T-helper 2 cell treated with Interferon-gamma antibody and Interleukin-4, amounts not matched to agents 5 μg/mL and 100 μg/mL, for 36 hours (primary cell): ENCODE results near the gene LAMC3.

ENCODE experiments used
- DNase-seq: peaks from one replicate; pipeline ENCODE4 v3.0.0; 2021; ENCODE audit warnings: low spot score
- H3K27ac Mint-ChIP-seq: one replicate; pipeline ENCODE4 v1.8.0; 2021; ENCODE audit warnings: mild to moderate bottlenecking, mixed read lengths
- H3K27me3 Mint-ChIP-seq: one replicate; pipeline ENCODE4 v1.8.0; 2021; ENCODE audit warnings: low read depth, mixed read lengths
- H3K36me3 Mint-ChIP-seq: one replicate; pipeline ENCODE4 v1.8.0; 2021; ENCODE audit warnings: low read depth, mixed read lengths
- H3K4me1 Mint-ChIP-seq: one replicate; pipeline ENCODE4 v1.8.0; 2021; ENCODE audit warnings: low read depth, mixed read lengths
- H3K4me3 Mint-ChIP-seq: one replicate; pipeline ENCODE4 v1.8.0; 2022; ENCODE audit warnings: mild to moderate bottlenecking, moderate library complexity, mixed read lengths
- H3K9me3 Mint-ChIP-seq: one replicate; pipeline ENCODE4 v1.8.0; 2021; ENCODE audit warnings: mixed read lengths

Gene LAMC3

GRCh38 chr9:130984521-130984920 lies 24.5 kb upstream of the LAMC3 start:
- Mint-ChIP-seq H3K4me1 (no peaks in the 10 kb centered on the region), H3K36me3 (no peaks in the 10 kb centered on the region), H3K4me3 (no peak overlapping the region), H3K9me3 (no peaks in the 10 kb centered on the region), H3K27me3 (no peaks in the 10 kb centered on the region), H3K27ac (no peak overlapping the region)
- DNase-seq: no peak

GRCh38 chr9:130985029-130985428 lies 23.9 kb upstream of the LAMC3 start:
- H3K27me3 Mint-ChIP-seq: no peaks in the 10 kb centered on the region
- H3K4me1 Mint-ChIP-seq: no peaks in the 10 kb centered on the region
- no peaks in the 10 kb centered on the region for H3K9me3 Mint-ChIP-seq
- no peaks in the 10 kb centered on the region for H3K36me3 Mint-ChIP-seq
- DNase-seq: no peak
- H3K4me3 Mint-ChIP-seq: no peak overlapping the region
- no peak overlapping the region for H3K27ac Mint-ChIP-seq

- Mint-ChIP-seq H3K36me3 (no peaks in the 10 kb centered on the region), H3K27ac (no peak overlapping the region), H3K4me3 (no peak overlapping the region), H3K4me1 (no peaks in the 10 kb centered on the region), H3K27me3 (no peaks in the 10 kb centered on the region), H3K9me3 (no peaks in the 10 kb centered on the region)
- DNase-seq: no peak
Observed at GRCh38 chr9:130985606-130986162, 23.3 kb upstream of the LAMC3 start.

GRCh38 chr9:130986356-130986965 lies 22.5 kb upstream of the LAMC3 start:
- H3K4me3 Mint-ChIP-seq: no peak overlapping the region
- H3K36me3 Mint-ChIP-seq: no peaks in the 10 kb centered on the region
- H3K4me1 Mint-ChIP-seq: no peaks in the 10 kb centered on the region
- H3K27ac Mint-ChIP-seq: no peak overlapping the region
- no peak for DNase-seq
- H3K27me3 Mint-ChIP-seq: no peaks in the 10 kb centered on the region
- no peaks in the 10 kb centered on the region for H3K9me3 Mint-ChIP-seq

GRCh38 chr9:130987054-130987453 lies 21.9 kb upstream of the LAMC3 start:
- Mint-ChIP-seq H3K27me3 (no peaks in the 10 kb centered on the region), H3K36me3 (no peaks in the 10 kb centered on the region), H3K9me3 (no peaks in the 10 kb centered on the region), H3K27ac (no peak overlapping the region), H3K4me1 (no peaks in the 10 kb centered on the region), H3K4me3 (no peak overlapping the region)
- DNase-seq: no peak

GRCh38 chr9:130987738-130988399 lies 21.1 kb upstream of the LAMC3 start:
- Mint-ChIP-seq H3K27me3 (no peaks in the 10 kb centered on the region), H3K4me3 (no peak overlapping the region), H3K4me1 (no peaks in the 10 kb centered on the region), H3K27ac (no peak overlapping the region), H3K36me3 (no peaks in the 10 kb centered on the region), H3K9me3 (no peaks in the 10 kb centered on the region)
- no peak for DNase-seq

- H3K9me3 Mint-ChIP-seq: no peaks in the 10 kb centered on the region
- no peak overlapping the region for H3K4me3 Mint-ChIP-seq
- no peak overlapping the region for H3K27ac Mint-ChIP-seq
- no peaks in the 10 kb centered on the region for H3K27me3 Mint-ChIP-seq
- DNase-seq: no peak
- H3K36me3 Mint-ChIP-seq: no peaks in the 10 kb centered on the region
- H3K4me1 Mint-ChIP-seq: no peaks in the 10 kb centered on the region
Observed at GRCh38 chr9:130988400-130988747, 20.6 kb upstream of the LAMC3 start.

- no peak overlapping the region for H3K27ac Mint-ChIP-seq
- H3K36me3 Mint-ChIP-seq: no peaks in the 10 kb centered on the region
- no peaks in the 10 kb centered on the region for H3K27me3 Mint-ChIP-seq
- H3K9me3 Mint-ChIP-seq: no peaks in the 10 kb centered on the region
- H3K4me1 Mint-ChIP-seq: no peaks in the 10 kb centered on the region
- no peak for DNase-seq
- H3K4me3 Mint-ChIP-seq: no peak overlapping the region
Observed at GRCh38 chr9:130988905-130989304, 20.1 kb upstream of the LAMC3 start.

- H3K9me3 Mint-ChIP-seq: no peaks in the 10 kb centered on the region
- DNase-seq: no peak
- no peak overlapping the region for H3K27ac Mint-ChIP-seq
- no peaks in the 10 kb centered on the region for H3K4me1 Mint-ChIP-seq
- H3K4me3 Mint-ChIP-seq: no peak overlapping the region
- H3K36me3 Mint-ChIP-seq: no peaks in the 10 kb centered on the region
- H3K27me3 Mint-ChIP-seq: no peaks in the 10 kb centered on the region
Observed at GRCh38 chr9:130989391-130989790, 19.6 kb upstream of the LAMC3 start.

DNA sequence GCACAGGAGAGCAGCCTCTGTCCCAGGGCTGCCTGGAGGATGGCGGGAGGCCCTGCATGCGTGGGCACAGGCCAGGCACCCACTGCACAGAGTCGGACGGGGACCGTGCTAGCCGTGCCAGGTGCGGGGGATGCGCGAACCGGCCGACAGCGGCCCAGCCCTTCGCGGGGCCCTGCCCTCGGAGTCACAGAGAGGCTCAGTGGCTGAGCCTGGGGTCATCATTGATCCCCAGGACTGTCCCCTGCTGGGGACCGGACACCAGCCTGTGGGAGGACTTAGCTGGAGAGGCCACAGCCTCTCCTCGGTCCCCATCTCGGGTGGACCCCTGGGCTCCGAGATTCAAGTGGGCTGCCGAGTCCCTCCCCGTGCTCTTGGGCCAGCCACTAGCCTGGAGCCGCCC lies 19.1 kb upstream of the LAMC3 start:
- DNase-seq: no peak
- H3K27me3 Mint-ChIP-seq: no peaks in the 10 kb centered on the region
- no peaks in the 10 kb centered on the region for H3K9me3 Mint-ChIP-seq
- no peaks in the 10 kb centered on the region for H3K36me3 Mint-ChIP-seq
- H3K4me1 Mint-ChIP-seq: no peaks in the 10 kb centered on the region
- no peak overlapping the region for H3K4me3 Mint-ChIP-seq
- H3K27ac Mint-ChIP-seq: no peak overlapping the region

- H3K4me1 Mint-ChIP-seq: no peaks in the 10 kb centered on the region
- no peaks in the 10 kb centered on the region for H3K27me3 Mint-ChIP-seq
- H3K4me3 Mint-ChIP-seq: no peak overlapping the region
- H3K9me3 Mint-ChIP-seq: no peaks in the 10 kb centered on the region
- H3K27ac Mint-ChIP-seq: no peak overlapping the region
- H3K36me3 Mint-ChIP-seq: no peaks in the 10 kb centered on the region
- DNase-seq: no peak
Observed at GRCh38 chr9:130990306-130990977, 18.5 kb upstream of the LAMC3 start.

DNA sequence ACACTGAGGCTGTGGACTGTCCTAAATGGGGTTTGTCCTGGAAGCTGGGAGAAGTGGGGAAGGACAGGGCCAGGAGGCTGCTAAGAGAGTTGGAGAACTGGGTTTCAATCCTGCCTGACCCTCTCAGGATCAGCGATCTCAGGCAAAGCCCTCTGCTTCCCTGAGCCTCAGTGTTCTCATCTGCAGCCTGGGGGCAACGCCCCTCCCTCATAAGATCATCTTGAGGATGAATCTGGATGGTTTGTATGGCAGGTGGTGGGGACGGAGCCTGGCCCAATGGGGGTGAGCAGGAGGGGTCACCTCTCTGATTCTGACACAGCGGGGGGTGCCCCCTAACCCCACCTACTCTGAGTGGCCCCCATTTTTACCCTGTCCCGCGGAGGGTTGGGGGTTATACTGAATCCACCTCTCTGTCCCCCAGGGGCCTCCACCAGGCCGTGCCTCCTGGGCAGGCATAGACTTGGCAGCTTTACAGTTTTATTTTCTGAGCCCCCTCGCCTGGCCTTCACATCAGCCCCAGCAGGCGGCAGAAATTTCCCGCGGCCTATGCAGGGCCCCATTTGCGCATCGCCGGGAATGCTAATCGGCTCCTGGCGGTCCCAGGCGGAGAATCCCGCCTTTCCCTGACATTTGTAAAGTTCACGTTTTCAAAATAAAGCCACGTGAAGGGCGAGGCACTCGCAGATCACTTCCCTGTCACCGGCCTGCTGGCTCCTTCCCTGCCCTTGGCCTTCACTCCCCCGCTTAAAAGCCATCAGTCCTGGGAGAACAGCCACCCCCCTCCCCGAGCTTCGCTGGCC lies 17.8 kb upstream of the LAMC3 start:
- no peaks in the 10 kb centered on the region for H3K36me3 Mint-ChIP-seq
- no peak for DNase-seq
- no peaks in the 10 kb centered on the region for H3K9me3 Mint-ChIP-seq
- H3K4me1 Mint-ChIP-seq: no peaks in the 10 kb centered on the region
- no peaks in the 10 kb centered on the region for H3K27me3 Mint-ChIP-seq
- H3K4me3 Mint-ChIP-seq: no peak overlapping the region
- no peak overlapping the region for H3K27ac Mint-ChIP-seq

GRCh38 chr9:130991778-130992681 lies 16.9 kb upstream of the LAMC3 start:
- DNase-seq: no peak
- no peak overlapping the region for H3K27ac Mint-ChIP-seq
- H3K36me3 Mint-ChIP-seq: no peaks in the 10 kb centered on the region
- no peaks in the 10 kb centered on the region for H3K4me1 Mint-ChIP-seq
- H3K27me3 Mint-ChIP-seq: no peaks in the 10 kb centered on the region
- no peak overlapping the region for H3K4me3 Mint-ChIP-seq
- no peaks in the 10 kb centered on the region for H3K9me3 Mint-ChIP-seq
